ENCODE measurements around the gene CHST6. TPM values are rescaled to one million over a fixed set of nuclear protein-coding genes. Genes with fewer than 3 reads are reported as not detected.
"Not testable (repeated sequence)": the region's sequence is repeated elsewhere in the genome, so short reads cannot be mapped to it uniquely, and the experiment has no call there.

CHST6 gene
- total RNA-seq, 4 donors from 2014 or later = 0.13 to 0.29 (median 0.22) TPM; not detected in 1

DNA sequence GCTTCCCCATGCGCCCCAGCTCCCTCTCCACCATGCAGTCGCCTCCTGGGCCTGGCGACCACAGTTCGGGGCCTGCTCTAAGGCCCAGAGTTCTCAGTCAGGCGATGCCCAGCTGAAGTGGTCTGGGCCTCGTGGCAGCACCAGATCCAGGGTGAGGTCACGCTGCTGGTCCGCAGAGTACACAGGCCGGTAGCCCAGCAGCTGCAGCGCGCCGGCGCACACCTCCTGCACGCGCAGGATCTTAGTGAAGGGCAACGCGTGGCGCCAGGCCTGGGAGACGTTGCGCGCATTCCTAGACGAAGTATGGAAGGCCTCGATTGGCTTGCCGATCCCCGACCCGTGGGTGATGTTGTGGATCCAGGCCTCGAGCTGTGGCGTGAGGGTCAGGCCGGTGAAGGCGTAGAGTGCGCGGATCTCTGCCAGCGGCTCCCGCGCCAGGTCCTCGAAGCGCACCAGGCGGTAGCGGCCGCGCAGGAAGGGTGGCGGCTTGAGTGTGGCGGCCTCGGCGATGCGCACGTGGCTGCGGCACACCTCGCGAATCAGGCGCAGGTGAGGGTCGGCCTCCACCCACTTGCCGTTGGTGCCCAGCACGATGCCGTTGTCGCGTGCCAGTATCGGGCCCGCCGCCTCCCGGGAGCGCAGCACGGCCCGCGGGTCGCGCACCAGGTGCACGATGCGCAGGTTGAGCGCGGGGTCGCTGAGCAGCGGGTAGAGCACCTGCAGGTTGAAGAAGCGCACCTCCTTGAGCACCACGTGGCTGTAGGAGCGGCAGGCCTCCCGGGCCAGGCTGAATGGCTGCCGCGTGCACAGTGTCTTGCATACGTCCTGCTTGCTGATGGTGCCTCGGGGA lies 34.0 kb upstream of the CHST6 start:
- no peak overlapping the region for H3K4me3 ChIP-seq (replicated peaks in 1 of 3)
- H3K27ac ChIP-seq = no peak overlapping the region
- no peaks in the 10 kb centered on the region for H3K4me1 ChIP-seq
- DNase-seq = no peak
- H3K9me3 ChIP-seq = no peaks in the 10 kb centered on the region
- TF ChIP-seq CTCF (IDR thresholded peaks at IDR 0.05) (no peak), POLR2A (IDR thresholded peaks at IDR 0.05) (no peak)
- intact Hi-C loops (cut with DNase I) = no loop called here
- no peaks in the 10 kb centered on the region for H3K36me3 ChIP-seq
- WGBS, 2 donors = 91 to 97% methylated on average over 60 to 76 of the region's 81 CpGs
- H3K27me3 ChIP-seq = no peaks in the 10 kb centered on the region

DNA sequence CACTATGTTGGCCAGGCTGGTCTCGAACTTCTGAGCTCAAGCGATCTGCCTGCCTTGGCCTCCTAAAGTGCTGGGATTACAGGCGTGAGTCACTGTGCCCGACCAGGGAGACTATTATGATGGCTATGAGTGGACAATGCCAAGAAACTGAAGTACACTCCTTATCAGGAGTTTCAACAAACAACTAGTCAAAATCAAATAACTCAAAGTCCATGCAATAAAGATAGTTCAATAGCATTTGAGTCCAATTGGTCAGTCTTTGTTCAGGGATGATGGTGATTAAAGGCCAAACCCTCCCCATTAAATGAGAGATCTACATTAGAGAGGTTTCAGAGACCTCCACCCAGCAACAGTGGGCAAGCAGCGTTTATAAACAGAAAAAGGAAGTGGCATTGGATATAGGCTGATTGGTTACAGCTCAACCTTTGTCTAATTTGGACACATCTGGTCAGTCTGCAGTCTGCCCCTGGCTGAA lies 32.6 kb upstream of the CHST6 start:
- intact Hi-C loops (cut with DNase I) = no loop called here
- WGBS, 2 donors = 82 to 94% methylated on average over 5 of the region's 5 CpGs

GRCh38 chr16:75526032-75526790 lies 31.0 kb upstream of the CHST6 start:
- Histone ChIP-seq H3K4me1 (no peaks in the 10 kb centered on the region), H3K27me3 (no peaks in the 10 kb centered on the region), H3K9me3 (no peaks in the 10 kb centered on the region), H3K36me3 (no peaks in the 10 kb centered on the region), H3K27ac (no peak overlapping the region), H3K4me3 (replicated peaks in 1 of 3) (no peak overlapping the region)
- no peak for TF ChIP-seq POLR2A (IDR thresholded peaks at IDR 0.05)
- no peak for TF ChIP-seq CTCF (IDR thresholded peaks at IDR 0.05)
- 90 to 92% methylated on average over 5 of the region's 5 CpGs for WGBS, 2 donors
- intact Hi-C loops (cut with DNase I) = no loop called here
- no peak for DNase-seq

More for the DNA sequence above, 32.6 kb upstream of the CHST6 start:
- Histone ChIP-seq H3K27me3 (no peaks in the 10 kb centered on the region), H3K27ac (no peak overlapping the region), H3K36me3 (no peaks in the 10 kb centered on the region), H3K4me3 (replicated peaks in 1 of 3) (no peak overlapping the region), H3K4me1 (no peaks in the 10 kb centered on the region), H3K9me3 (no peaks in the 10 kb centered on the region)
- DNase-seq = no peak
- TF ChIP-seq CTCF (IDR thresholded peaks at IDR 0.05) (no peak), POLR2A (IDR thresholded peaks at IDR 0.05) (no peak)

GRCh38 chr16:75519175-75519574 lies 23.9 kb upstream of the CHST6 start:
- WGBS, 2 donors = 93 to 96% methylated on average over 6 of the region's 6 CpGs

GRCh38 chr16:75516189-75516966 lies 21.1 kb upstream of the CHST6 start:
- H3K4me3 ChIP-seq (replicated peaks in 1 of 3) = peak overlapping the region; percentile 53 to 81 (median 68)
- DNase-seq = peak; percentile 40 to 45
- 15 to 21% methylated on average over 19 to 21 of the region's 42 CpGs for WGBS, 2 donors
- peaks cover 9 to 10% of the 10 kb centered on the region in 2 donors for H3K4me1 ChIP-seq
- H3K27ac ChIP-seq = peak overlapping the region; percentile 86 to 99 (median 86)
- not testable (repeated sequence) for H3K36me3 ChIP-seq, H3K27me3 ChIP-seq, H3K9me3 ChIP-seq
- intact Hi-C loops (cut with DNase I) = loop anchor here (10.0 kb wide), 1 partner anchor 48 kb away; the partner anchor contains the start of gene GABARAPL2

More at GRCh38 chr16:75519175-75519574, 23.9 kb upstream of the CHST6 start:
- peaks cover 9 to 10% of the 10 kb centered on the region in 2 donors for H3K4me1 ChIP-seq
- TF ChIP-seq POLR2A (IDR thresholded peaks at IDR 0.05) (no peak), CTCF (IDR thresholded peaks at IDR 0.05) (no peak)
- no peaks in the 10 kb centered on the region for H3K27me3 ChIP-seq
- no peak overlapping the region for H3K27ac ChIP-seq
- H3K9me3 ChIP-seq = no peaks in the 10 kb centered on the region
- no peak overlapping the region for H3K4me3 ChIP-seq (replicated peaks in 1 of 3)
- no peak for DNase-seq
- no peaks in the 10 kb centered on the region for H3K36me3 ChIP-seq
- intact Hi-C loops (cut with DNase I) = loop anchor here (10.0 kb wide), 1 partner anchor 46 kb away; the partner anchor contains the start of gene GABARAPL2
